Astrocyte of the hippocampus (primary cell): ENCODE measurements around the gene C1orf198.
A peak's percentile ranks its signal among the peaks of the same experiment; 100 is the strongest.

Experiments
- DNase-seq: peaks from one replicate; pipeline ENCODE4 v3.0.0; 2011; ENCODE audit warnings: low read depth, low spot score

Gene C1orf198

DNA sequence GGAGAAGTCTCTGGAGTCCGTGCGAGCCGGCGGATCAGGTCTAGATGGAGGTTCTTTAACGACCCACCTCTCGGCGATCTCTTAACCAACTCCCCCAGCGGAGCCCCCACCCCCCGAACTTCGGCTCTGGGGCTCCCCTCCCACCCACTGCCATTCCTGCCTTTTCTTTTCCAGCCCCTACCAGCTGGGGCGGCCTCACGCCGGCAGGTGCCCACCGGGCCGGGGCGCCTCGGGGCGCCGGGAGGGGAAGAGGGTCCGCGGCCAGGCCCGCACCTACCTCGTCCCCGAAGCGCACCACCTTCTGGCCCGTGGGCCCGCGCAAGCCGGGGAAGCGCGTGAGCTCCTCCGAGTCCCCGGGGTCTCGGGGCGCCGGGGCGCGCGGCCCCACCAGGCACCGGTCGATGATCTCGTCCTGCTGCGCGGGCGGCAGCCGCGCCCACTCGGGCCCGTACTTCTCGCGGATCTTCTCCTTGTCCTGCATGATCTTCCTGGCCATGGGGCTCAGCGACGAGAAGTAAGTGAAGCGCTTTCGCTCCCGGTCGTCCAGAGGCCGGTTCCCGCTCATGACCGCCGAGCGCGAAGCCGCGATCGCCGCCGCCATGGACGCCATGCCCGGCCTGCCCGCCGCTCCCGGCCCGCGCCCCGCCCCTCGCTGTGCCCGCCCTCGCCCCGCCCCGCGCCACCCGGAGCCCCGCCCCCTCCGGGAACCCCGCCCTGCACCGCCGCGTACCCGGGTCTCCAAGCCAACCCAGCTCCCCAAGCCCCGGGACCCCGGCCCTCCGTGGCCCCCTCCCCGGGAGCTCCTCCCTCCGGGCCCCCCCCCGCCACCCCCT, at the start of gene C1orf198:
C1orf198 (minus strand) TSS at position 619 of the 833 bp plus-strand sequence; CDS start at position 610, 9 bp downstream.
- peak; percentile 87 for DNase-seq

DNA sequence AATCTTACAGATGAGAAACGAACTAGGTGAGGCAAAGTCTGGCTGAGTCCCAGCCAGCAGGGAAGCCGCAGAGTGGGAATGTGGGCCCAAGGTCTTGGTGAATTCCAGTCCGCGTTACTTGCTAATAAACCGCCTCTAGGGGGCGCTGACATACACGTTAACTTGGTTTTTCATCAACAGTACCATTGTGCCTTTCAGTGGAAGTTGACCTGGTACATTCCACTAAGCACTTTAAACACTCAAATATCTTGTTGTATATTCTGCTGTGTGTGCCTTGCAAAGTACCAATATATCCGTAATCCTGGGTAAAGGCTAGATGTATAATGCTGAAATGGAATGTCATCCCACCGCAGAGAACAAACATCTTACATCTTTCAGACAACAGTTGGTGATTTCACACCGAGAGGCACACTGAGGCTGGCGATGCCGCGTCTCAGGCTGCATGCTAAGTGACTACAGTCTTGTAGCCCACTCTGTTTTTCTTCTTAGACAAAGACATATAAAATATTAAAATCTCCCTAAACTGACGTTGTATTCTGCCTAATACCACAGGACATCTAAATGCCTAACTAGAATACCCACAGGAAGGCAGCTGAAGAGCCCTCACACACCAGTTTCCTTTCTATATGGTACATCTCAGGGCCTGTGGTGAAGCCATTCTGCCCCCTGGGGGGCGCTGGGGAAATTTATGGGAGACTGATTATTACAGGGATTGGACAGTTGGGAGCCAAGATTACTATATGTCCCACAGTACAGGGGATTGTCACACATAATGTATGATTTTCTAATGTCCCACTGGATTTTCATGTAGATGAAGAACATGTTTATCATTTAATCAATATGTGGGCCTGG, 49.2 kb upstream of the C1orf198 start:
- DNase-seq, result peak; percentile 77

GRCh38 chr1:230916587-230917283, 48.4 kb upstream of the C1orf198 start:
- no peak for DNase-seq

DNA sequence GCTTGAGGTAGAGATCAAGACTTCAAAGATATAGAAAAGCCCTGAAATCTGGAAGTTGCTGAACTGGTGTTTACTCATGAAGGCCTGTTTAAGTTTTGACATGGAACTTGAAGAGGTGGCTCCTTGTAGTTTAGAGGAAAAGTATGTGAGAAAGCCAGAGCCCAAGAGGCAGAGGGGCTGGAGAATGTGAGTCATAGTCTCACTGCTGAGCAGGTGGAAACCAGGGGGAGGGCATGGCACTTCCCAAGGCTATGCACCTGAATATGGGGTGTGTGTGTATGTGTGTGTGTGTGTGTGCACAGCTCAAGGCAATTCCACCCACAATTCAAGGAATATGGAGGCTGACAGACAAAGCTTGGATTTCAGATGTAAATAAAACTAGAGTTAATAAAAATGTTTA, 46.8 kb upstream of the C1orf198 start:
- DNase-seq, result peak; percentile 30

- no peak for DNase-seq
These were observed 45.2 kb upstream of the C1orf198 start for GRCh38 chr1:230913496-230913895.

DNA sequence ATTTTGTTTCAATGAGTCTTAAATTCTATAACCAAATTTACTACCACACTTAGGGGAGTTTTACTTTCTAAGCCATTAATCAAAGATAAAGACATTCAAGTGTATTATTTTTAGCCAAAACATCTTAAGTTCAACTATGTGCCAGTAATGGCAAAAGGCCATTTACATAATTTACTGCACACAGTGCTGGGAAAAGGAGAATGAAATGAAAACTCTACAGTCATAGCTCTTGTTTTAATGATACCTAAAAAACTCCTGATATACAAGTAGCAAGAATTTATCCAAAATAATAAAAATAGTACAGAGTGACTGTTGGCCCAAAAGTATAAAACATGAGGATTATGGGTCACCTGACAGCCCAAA, 42.4 kb upstream of the C1orf198 start:
- DNase-seq, result no peak

- peak; percentile 40 for DNase-seq
These were observed 41.8 kb upstream of the C1orf198 start for GRCh38 chr1:230909974-230910754.

GRCh38 chr1:230907472-230908205, 39.3 kb upstream of the C1orf198 start:
- no peak for DNase-seq

DNA sequence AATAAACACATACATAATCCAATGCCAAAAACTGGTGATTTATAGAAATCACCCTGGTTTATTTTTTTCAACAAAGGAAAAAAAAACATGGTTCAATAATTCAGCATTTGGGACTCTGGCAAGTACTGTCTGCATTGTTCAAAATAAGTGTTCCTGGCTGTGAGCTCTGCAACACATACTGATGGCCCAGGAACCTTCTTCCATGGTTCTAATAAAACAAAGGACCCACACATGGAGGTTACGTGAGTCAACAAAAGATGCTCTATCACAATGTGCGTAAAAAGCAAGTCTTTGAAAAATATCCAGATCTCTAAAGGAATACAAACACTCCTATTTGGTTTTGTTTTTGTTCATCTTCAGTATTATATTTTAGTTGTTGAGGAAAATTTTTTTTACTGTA, 37.9 kb upstream of the C1orf198 start:
- no peak for DNase-seq

DNA sequence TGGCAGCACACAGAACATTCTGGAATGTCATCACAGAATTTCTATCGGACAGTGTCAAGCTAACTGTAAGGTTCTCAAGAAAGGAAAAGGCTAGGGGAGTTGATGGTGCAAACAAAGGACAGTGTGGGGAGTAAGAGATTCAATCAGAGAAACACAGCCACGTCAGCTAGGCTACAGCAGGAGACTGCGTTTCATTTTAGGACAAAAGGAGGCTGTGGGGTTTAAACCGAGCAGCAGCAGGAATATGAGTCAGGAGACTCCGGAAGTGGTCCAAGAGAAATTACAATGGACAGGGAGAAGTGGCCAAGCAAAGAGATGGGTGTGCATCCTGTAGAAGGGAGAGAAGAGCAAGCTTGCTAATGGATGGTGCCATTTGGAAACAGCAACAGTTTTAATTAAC, 37.4 kb upstream of the C1orf198 start:
- peak; percentile 76 for DNase-seq

- no peak for DNase-seq
These were observed 34.1 kb upstream of the C1orf198 start for GRCh38 chr1:230902349-230902923.

- DNase-seq, result peak; percentile 27
These were observed 33.4 kb upstream of the C1orf198 start for GRCh38 chr1:230901671-230902070.

DNA sequence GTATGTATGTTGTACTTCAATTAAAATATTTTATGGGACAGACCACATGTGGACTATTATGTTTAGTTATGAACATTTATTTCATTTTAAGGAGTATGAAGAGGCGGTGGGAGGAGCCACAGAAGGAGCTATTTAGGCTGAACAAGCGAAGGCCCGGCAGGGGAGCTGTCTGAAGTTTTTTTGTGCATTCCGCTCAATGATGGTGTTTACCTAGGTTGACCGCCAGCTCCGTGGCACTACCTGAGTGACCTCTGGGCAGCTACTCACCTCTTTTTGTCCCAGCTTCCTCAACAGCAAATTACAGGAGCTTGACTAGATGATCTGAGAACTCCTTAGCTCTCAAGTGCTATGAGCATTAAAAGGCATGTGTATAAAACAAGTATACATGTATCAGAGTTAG, 32.7 kb upstream of the C1orf198 start:
- no peak for DNase-seq

GRCh38 chr1:230899841-230900251, 31.5 kb upstream of the C1orf198 start:
- peak; percentile 85 for DNase-seq

DNA sequence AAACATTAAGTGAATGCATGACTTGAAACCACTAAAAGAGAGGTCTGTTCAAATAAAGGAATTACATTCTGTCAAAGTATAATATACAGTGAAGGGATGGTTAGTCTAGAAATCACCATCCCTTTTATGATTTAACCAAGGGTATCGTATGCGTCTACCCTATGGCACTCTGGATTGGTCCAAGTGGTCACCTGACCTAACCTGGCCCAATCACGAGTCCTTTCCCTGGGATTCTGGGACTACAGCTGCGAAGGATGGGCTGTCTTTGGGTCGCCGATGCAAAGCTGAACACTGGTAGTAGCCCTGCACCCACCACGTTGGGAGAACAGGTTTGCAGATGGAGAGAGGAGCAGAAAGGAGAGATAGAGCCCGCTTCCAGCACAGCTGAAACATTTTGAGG, 30.4 kb upstream of the C1orf198 start:
- no peak for DNase-seq

- DNase-seq, result no peak
These were observed 29.8 kb upstream of the C1orf198 start for GRCh38 chr1:230898144-230898543.

- DNase-seq, result no peak
These were observed 28.5 kb upstream of the C1orf198 start for GRCh38 chr1:230896779-230897178.

GRCh38 chr1:230895452-230895851, 27.1 kb upstream of the C1orf198 start:
- no peak for DNase-seq

- no peak for DNase-seq
These were observed 26.3 kb upstream of the C1orf198 start for GRCh38 chr1:230894664-230895063.

DNA sequence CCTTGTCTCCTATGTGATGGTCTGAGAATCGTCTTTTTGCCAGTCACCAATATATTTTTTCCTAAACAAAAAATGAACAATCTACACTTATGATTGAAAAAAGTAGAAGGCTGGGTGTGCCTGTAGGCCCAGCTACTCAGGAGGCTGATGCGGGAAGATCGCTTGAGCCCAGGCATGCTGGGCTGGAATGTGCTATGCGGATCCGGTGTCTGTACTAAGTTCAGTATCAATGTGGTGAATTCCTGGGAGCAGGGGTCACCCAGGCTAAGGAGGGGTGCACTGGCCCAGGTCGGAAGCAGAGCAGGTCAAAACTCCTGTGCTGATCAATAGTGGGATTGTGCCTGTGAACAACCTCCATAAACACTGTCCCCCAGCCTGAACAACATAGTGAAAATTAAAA, 25.7 kb upstream of the C1orf198 start:
- DNase-seq, result no peak
